Measurements from ENCODE around the gene RTCA.

RTCA gene

DNA sequence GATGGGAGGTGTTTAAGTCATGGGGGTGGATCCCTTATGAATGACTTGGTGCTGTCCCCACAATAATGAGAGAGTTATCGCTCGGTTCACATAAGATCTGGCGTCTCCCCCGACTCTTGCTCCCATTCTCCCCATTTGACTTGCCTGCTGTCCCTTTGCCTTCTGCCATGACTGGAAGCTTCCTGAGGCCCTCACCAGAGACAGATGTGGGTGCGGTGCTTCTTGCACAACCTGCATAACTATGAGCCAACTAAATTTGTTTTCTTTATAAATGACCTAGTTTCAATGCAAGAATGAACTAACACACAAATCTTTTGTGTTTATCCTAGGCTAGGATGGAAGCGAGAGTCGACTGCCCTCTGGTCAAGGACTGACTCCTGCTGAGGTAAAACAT is 55.1 kb downstream of the RTCA start:
- H3K4me3 ChIP-seq (ENCODE audit: low read length) = no peak overlapping the region
- no peak overlapping the region for H3K4me2 ChIP-seq (ENCODE audit: low read length)
- no peaks in the 10 kb centered on the region for H4K20me1 ChIP-seq (ENCODE audit: control insufficient read depth, insufficient read depth, low read depth, low read length)
- no peak for TF ChIP-seq EZH2phosphoT487 (IDR thresholded peaks at IDR 0.05; ENCODE audit: borderline replicate concordance, low read length)
- TF ChIP-seq, protein P1, sequence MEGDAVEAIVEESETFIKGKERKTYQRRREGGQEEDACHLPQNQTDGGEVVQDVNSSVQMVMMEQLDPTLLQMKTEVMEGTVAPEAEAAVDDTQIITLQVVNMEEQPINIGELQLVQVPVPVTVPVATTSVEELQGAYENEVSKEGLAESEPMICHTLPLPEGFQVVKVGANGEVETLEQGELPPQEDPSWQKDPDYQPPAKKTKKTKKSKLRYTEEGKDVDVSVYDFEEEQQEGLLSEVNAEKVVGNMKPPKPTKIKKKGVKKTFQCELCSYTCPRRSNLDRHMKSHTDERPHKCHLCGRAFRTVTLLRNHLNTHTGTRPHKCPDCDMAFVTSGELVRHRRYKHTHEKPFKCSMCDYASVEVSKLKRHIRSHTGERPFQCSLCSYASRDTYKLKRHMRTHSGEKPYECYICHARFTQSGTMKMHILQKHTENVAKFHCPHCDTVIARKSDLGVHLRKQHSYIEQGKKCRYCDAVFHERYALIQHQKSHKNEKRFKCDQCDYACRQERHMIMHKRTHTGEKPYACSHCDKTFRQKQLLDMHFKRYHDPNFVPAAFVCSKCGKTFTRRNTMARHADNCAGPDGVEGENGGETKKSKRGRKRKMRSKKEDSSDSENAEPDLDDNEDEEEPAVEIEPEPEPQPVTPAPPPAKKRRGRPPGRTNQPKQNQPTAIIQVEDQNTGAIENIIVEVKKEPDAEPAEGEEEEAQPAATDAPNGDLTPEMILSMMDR (IDR thresholded peaks at IDR 0.05; ENCODE audit: low read depth, low read length, poor library complexity, severe bottlenecking) = no peak
- peaks cover 4% of the 10 kb centered on the region; the same call in 1 of the 2 replicates for H3K9me3 ChIP-seq (ENCODE audit: control insufficient read depth, insufficient read depth, low read length)
- no peaks in the 10 kb centered on the region for H3K9me2 ChIP-seq (replicated peaks; ENCODE audit: control insufficient read depth, low read length)
- no peak overlapping the region for H3K27ac ChIP-seq (ENCODE audit: low read depth, low read length)
- H3F3A ChIP-seq (ENCODE audit: control insufficient read depth, insufficient read depth) = no peaks in the 10 kb centered on the region
- no peaks in the 10 kb centered on the region for H3K79me2 ChIP-seq (ENCODE audit: control insufficient read depth, low read length)
- no peaks in the 10 kb centered on the region for H3K4me1 ChIP-seq (ENCODE audit: control insufficient read depth, low read length)
- H3K36me3 ChIP-seq (ENCODE audit: control insufficient read depth, low read length) = no peaks in the 10 kb centered on the region
- no peaks in the 10 kb centered on the region for H3K27me3 ChIP-seq (ENCODE audit: control insufficient read depth, low read length)

DNA sequence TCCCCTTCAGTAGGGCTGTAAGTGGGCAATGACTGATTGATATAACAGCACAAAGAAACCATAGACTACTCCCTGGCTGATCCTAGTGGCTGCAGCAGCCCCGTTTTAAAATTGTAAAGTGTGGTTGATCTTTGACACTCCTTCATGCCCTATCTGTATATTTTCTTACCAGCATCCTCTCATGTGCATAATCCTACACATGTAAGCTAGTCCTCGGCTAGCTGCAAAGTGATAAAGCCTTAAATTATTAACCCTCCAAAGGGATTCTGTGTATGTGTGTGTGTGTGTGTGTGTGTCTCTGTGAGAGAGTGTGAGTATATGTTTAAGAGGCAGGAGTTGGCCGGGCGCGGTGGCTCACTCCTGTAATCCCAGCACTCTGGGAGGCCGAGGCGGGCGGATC is 55.5 kb downstream of the RTCA start:
- Histone ChIP-seq H3K79me2 (ENCODE audit: control insufficient read depth, low read length) (no peaks in the 10 kb centered on the region), H3K27ac (ENCODE audit: low read depth, low read length) (no peak overlapping the region), H4K20me1 (ENCODE audit: control insufficient read depth, insufficient read depth, low read depth, low read length) (no peaks in the 10 kb centered on the region), H3K27me3 (ENCODE audit: control insufficient read depth, low read length) (no peaks in the 10 kb centered on the region), H3K9me3 (ENCODE audit: control insufficient read depth, insufficient read depth, low read length) (no peaks in the 10 kb centered on the region), H3K36me3 (ENCODE audit: control insufficient read depth, low read length) (no peaks in the 10 kb centered on the region), H3F3A (ENCODE audit: control insufficient read depth, insufficient read depth) (no peaks in the 10 kb centered on the region), H3K4me3 (ENCODE audit: low read length) (no peak overlapping the region), H3K4me1 (ENCODE audit: control insufficient read depth, low read length) (no peaks in the 10 kb centered on the region), H3K4me2 (ENCODE audit: low read length) (no peak overlapping the region), H3K9me2 (replicated peaks; ENCODE audit: control insufficient read depth, low read length) (no peaks in the 10 kb centered on the region)
- TF ChIP-seq, protein P1 (IDR thresholded peaks at IDR 0.05; ENCODE audit: low read depth, low read length, poor library complexity, severe bottlenecking) = no peak
- no peak for TF ChIP-seq EZH2phosphoT487 (IDR thresholded peaks at IDR 0.05; ENCODE audit: borderline replicate concordance, low read length)

DNA sequence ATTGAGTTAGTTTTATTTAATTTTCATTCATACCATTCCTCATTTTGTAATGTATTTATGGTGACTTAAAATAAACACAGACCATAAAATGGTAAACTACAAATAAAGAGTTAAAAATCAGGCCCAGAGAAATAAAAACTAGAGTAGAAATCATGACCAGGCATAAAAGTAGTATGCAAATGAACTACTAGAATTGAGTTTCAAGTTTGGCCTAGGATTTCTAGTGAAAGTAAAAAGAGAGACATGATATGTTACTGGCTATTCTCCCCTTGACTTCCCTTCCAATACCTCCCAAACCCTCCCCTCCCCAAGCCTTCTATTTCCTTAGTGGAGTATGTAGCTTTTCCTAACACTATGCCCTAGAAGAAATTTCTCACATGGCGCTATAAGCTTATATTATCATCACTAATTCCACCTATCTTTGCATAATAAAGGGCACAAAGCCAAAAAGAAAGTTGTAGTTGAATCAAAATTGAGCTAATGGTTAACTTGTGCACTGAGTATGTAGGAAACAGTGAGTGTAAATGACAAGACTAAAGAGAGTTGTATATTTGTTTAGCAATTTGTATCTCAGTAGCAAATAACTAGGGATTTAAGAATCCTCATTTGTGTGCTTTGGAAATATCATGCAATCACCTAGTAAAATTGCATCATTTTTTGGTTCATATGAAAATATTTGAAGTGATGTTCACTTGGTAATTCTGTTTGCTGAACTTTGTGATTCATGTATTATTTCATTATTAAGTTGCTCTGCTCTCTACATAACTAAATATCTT is 56.6 kb downstream of the RTCA start:
- H3K9me3 ChIP-seq (ENCODE audit: control insufficient read depth, insufficient read depth, low read length) = no peaks in the 10 kb centered on the region
- H3K36me3 ChIP-seq (ENCODE audit: control insufficient read depth, low read length) = no peaks in the 10 kb centered on the region
- no peaks in the 10 kb centered on the region for H3K27me3 ChIP-seq (ENCODE audit: control insufficient read depth, low read length)
- no peak overlapping the region for H3K27ac ChIP-seq (ENCODE audit: low read depth, low read length)
- H3K4me2 ChIP-seq (ENCODE audit: low read length) = no peak overlapping the region
- H4K20me1 ChIP-seq (ENCODE audit: control insufficient read depth, insufficient read depth, low read depth, low read length) = no peaks in the 10 kb centered on the region
- TF ChIP-seq EZH2phosphoT487 (IDR thresholded peaks at IDR 0.05; ENCODE audit: borderline replicate concordance, low read length) = no peak
- TF ChIP-seq, protein P1 (IDR thresholded peaks at IDR 0.05; ENCODE audit: low read depth, low read length, poor library complexity, severe bottlenecking) = no peak
- no peaks in the 10 kb centered on the region for H3K9me2 ChIP-seq (replicated peaks; ENCODE audit: control insufficient read depth, low read length)
- no peaks in the 10 kb centered on the region for H3K4me1 ChIP-seq (ENCODE audit: control insufficient read depth, low read length)
- H3F3A ChIP-seq (ENCODE audit: control insufficient read depth, insufficient read depth) = no peaks in the 10 kb centered on the region
- no peaks in the 10 kb centered on the region for H3K79me2 ChIP-seq (ENCODE audit: control insufficient read depth, low read length)
- H3K4me3 ChIP-seq (ENCODE audit: low read length) = no peak overlapping the region
